BE2C (cell line): ENCODE measurements around the gene PTPRM.
A peak's percentile ranks its signal among the peaks of the same experiment; 100 is the strongest.

Experiments used
- DNase-seq: peaks from one replicate; pipeline ENCODE4 v3.0.0-alpha.2; 2020
- H3K27me3 ChIP-seq: fragments of 250-450 bp; sonication (Bioruptor Pico); 2 replicates; pipeline ENCODE4 v1.5.1; 2020; ENCODE audit warnings: mild to moderate bottlenecking
- H3K36me3 ChIP-seq: fragments of 250-450 bp; sonication (Bioruptor Pico); 2 replicates; pipeline ENCODE4 v1.5.1; 2020; ENCODE audit warnings: mild to moderate bottlenecking
- H3K4me1 ChIP-seq: fragments of 250-450 bp; sonication (Bioruptor Pico); 2 replicates; pipeline ENCODE4 v1.5.1; 2020
- H3K4me3 ChIP-seq: 2 replicates; pipeline ENCODE4 v1.5.1; 2011; ENCODE audit warnings: low read depth, low read length
- H3K9me3 ChIP-seq: fragments of 250-450 bp; sonication (Bioruptor Pico); 2 replicates; pipeline ENCODE4 v1.5.1; 2020
- CTCF ChIP-seq: IDR thresholded peaks from 2 replicates; pipeline ENCODE4 v1.5.1; 2012; ENCODE audit warnings: mild to moderate bottlenecking, low read depth, low read length

The PTPRM gene

GRCh38 chr18:8177330-8178016 lies 610.4 kb downstream of the PTPRM start:
- no peak for TF ChIP-seq CTCF
- Histone ChIP-seq H3K4me3 (no peak overlapping the region), H3K27me3 (no peaks in the 10 kb centered on the region), H3K4me1 (no peaks in the 10 kb centered on the region; the same call in 1 of the 2 replicates), H3K36me3 (no peaks in the 10 kb centered on the region), H3K9me3 (no peaks in the 10 kb centered on the region)
- DNase-seq: peak; percentile 30

GRCh38 chr18:8186413-8186812 lies 619.3 kb downstream of the PTPRM start:
- Histone ChIP-seq H3K36me3 (no peaks in the 10 kb centered on the region), H3K27me3 (no peaks in the 10 kb centered on the region), H3K4me1 (no peaks in the 10 kb centered on the region), H3K9me3 (no peaks in the 10 kb centered on the region), H3K4me3 (no peak overlapping the region)
- DNase-seq: no peak
- no peak for TF ChIP-seq CTCF

GRCh38 chr18:8188184-8188583 lies 621.1 kb downstream of the PTPRM start:
- H3K36me3 ChIP-seq: no peaks in the 10 kb centered on the region
- no peak overlapping the region for H3K4me3 ChIP-seq
- H3K9me3 ChIP-seq: no peaks in the 10 kb centered on the region
- no peak for DNase-seq
- H3K4me1 ChIP-seq: no peaks in the 10 kb centered on the region
- H3K27me3 ChIP-seq: no peaks in the 10 kb centered on the region
- no peak for TF ChIP-seq CTCF

- no peak for DNase-seq
- Histone ChIP-seq H3K36me3 (no peaks in the 10 kb centered on the region), H3K27me3 (no peaks in the 10 kb centered on the region), H3K9me3 (no peaks in the 10 kb centered on the region), H3K4me1 (no peaks in the 10 kb centered on the region), H3K4me3 (no peak overlapping the region)
- no peak for TF ChIP-seq CTCF
Measured at GRCh38 chr18:8190980-8191379, 623.9 kb downstream of the PTPRM start.

- Histone ChIP-seq H3K9me3 (no peaks in the 10 kb centered on the region), H3K27me3 (no peaks in the 10 kb centered on the region), H3K4me1 (no peaks in the 10 kb centered on the region), H3K4me3 (no peak overlapping the region), H3K36me3 (no peaks in the 10 kb centered on the region)
- no peak for DNase-seq
- no peak for TF ChIP-seq CTCF
Measured at GRCh38 chr18:8194431-8194830, 627.3 kb downstream of the PTPRM start.

- no peak for DNase-seq
- no peaks in the 10 kb centered on the region for H3K27me3 ChIP-seq
- H3K4me1 ChIP-seq: no peaks in the 10 kb centered on the region
- no peaks in the 10 kb centered on the region for H3K36me3 ChIP-seq
- no peak for TF ChIP-seq CTCF
- no peaks in the 10 kb centered on the region for H3K9me3 ChIP-seq
- H3K4me3 ChIP-seq: no peak overlapping the region
Measured at GRCh38 chr18:8196238-8196637, 629.1 kb downstream of the PTPRM start.
